HG03108 (cell line): Measurements from ENCODE around the gene CRMP1.

ENCODE experiments used
- ATAC-seq: cut with Tn5 transposase; IDR thresholded peaks from one replicate; pipeline ENCODE4 v1.9.1; 2021; ENCODE audit warnings: moderate library complexity; ENCODE audit not compliant: unreplicated experiment

CRMP1 gene

DNA sequence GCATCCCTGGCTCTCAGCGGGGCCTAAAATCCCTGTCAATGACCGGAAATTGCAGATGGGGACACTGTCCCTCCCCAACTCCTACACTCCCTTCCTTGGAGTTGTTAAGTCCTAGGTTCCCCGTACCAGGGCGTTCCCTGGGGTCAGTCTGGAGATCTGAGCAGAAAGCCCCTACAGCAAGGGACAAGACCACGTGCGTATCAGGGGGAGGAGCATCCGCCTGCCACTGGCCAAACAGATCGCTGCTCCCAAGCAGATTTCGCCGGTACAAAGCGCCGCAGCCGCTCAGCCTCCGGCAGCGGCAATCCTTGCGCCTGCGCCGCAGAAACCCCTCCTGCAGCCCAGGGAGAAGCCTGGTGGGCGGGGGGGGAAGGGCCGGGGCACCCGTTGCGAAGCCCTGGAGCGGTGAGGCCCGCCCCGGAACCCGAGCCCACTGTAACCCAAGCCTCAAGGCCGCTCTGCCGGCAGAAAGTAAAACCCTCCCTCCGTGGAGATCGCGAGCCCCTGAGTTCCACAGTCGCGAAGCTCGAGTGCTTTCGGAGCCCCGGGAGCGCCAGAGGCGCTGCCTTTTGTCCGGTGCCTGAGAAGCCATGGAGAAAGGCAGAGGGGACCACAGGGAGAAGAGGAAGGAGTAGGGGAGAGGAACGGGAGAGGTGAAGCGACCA, 2.7 kb downstream of the CRMP1 start:
- ATAC-seq, result no peak

DNA sequence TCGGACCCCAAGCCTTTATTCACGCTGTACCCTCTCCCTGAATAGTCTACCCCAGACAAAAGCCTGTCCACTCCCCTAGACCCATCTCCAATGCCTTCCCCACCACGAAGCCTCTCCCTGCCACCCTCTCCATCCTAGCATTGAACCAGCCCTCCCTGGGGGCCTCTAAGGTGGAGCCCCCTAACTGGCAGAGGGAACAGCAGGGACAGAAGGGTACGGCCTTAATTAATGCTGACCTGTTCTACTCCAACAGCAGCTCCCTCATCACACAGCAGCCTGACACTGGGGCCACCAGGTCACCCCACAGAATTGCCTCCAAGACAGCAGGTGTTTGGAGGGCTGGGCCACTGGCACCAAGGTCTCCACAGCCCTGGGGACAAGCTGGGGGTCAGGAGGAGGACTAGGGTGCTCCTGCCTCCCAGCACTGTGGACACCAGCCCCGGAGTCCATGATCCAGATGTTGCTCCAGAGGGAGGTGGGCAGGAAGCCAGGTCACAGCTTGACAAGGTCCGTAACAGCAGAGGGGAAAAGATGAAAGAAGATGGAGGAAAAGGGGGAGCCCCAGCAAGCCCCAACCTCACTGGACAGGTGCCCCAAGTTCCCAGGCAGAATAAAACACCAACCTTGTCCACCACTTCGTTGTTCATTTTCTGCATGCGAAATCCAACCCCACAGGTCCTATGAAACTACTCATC, 3.7 kb downstream of the CRMP1 start:
- ATAC-seq, result no peak

DNA sequence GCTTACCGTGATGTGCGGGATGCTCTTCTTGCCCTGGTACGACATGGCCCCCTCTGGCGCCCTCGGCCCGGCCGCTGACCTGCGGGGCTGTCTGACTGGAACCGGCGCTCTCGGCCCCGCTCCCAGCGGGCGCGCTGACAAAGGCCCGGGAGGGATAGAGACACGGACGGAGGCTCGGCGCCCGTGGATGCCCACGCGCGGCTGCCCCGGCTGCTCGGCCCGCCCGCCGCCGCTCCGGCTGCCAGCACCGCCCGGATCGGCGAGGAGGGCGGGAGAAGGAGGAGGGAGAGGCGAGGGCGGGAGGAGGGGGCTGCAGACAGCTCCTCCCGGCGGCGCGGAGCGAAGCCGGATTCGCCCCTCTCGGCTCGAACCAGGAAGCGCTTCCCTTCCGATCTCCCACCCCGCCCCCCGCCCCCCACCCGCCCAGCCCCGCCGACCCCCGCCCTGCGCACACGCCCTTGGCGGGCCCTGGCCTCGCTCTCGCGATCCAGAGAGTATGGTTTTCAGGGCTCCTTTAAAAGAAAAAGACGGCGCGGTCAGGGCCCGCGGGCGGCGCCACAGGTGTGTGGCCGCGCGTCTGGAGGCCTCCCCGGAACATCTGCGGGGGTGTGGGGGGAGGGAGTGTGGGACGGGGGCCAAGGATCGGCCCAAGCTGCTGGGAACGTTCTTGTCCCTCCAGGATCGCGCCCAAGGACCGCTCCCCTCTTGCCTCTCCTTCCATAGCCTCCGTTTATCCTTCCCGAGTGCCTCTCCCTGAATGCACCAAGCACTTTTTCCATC, 4.5 kb downstream of the CRMP1 start:
- no peak for ATAC-seq

DNA sequence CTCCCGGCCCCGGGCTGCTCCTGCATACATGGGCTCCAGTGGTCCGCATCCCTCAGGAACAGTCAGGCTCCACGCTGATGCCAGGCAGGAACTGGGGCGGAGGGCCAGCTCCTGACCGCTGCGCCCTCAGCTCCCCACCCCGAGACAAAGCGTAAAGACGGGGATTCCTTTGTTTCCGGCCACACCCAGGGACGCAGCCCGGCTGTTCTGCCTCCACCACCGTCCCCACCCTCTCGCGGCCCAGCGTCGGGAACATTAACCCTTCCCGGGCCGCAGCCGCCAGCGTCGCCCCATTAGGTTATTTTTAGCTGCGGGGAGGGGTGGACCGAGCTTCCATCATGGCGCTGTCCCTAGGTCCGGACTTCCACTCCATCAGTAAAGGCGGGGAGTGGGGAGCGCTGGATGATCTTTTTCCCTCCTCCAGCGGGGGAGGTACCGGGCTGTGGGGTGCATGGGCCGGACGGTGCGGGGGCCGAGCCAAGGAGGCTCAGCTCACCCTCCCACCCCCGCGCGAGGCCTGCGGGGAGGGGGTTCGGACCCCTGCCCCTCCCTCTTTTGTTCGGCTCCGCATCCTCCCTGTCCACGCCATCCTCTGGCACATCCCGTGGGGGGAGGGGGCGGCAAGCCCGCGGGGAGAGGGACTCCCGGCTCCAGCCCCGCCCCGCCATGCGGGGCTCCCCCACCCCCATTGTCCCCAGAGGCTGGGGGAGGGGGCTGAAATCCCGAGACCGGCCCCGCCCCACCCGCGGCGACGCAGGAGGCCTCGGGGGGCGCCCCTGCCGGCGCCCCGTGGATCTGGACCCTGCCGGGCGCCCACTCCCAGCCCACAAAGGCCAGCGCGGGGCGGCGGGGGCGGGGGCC, 5.3 kb downstream of the CRMP1 start:
- no peak for ATAC-seq

DNA sequence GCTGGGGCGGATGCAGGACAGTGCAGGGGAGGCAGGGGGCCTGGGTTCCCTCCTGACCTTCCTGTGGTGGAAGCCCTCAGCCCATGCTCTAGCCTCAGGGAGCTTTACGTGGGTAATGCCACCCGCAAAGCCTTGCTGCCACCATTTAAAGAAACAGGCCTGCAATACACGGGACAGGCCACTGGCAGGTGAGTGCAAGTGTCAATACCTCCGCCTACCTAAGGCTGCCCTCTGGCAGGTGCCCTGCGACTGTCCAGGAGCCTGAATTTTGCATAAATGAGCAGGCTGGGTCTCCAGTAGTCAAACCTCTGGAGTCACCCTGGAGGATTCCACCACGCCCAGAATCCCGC, 5.9 kb downstream of the CRMP1 start:
- no peak for ATAC-seq

DNA sequence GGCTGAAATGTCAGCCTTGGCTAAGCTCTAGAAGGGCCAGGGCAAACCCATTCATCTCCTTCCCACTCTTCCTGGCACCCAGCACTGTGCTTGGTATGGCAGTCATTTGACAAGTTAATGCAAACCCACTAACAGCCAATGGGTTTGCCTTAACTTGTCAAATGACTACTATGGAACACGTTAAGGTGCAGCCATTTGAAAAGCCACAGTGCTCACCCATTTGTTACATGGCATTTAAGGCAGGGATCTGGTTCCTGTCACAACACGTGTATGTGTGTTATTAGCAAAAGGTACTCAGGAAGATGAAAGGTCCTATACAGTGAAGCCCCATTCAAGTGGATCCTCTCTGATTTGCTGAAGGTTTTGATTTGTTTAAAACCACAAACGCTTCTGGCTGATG, 7.2 kb downstream of the CRMP1 start:
- ATAC-seq, result no peak

DNA sequence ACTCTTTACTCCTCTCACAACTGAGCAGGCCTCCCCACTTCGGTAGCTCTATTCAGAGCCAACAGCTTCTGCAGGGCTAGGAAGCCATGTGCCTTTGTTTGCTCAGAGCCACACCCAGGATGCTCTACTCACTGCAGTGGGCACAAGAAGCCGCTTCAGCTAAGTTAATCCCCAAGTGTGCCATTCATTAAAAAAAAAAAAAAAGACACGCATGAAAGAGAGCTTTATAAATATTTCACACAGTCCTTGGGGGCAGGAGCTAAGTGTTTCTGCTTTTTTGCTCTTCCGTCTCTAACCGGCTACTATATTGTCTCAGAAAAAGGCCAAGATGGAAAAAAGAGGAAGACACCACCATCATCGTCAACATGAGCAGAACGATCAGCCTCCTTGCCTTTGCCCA, 8.1 kb downstream of the CRMP1 start:
- no peak for ATAC-seq

DNA sequence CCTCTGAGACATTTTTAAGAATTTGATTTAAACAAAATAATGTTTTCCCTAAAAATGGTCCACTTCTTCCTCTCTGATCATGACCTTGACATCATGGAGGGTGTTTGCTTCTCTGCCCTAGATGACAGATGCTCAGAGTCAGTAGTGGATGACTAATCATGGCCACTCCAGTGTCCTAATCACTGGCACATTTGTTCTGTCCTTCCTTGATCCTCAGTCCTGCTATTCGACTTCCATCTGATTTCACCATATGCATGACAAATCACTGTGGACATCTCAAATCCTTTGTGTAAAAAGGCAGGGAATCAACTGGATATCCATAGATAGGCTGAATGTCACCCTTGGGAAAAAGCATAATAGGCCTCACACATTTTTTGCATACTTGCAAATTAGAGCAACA, 9.0 kb downstream of the CRMP1 start:
- no peak for ATAC-seq

DNA sequence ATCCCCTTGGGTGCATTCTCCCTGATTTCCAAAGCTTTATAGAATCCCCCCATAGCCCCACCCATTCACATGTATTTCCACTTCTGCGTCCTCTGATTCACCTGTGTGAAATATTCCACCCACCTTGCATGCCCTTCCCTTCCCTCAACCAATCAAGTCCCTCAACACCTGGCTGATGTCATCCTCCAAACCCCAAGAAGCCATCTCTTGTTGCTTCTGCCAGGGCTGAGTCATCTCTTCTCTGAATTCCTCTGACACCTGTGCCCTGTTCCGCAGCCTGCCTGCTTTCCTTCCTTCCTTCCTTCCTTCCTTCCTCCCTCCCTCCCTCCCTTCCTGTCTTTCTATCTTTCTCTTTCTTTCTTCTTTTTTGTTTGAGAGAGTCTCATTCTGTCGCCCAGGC, 9.9 kb downstream of the CRMP1 start:
- ATAC-seq, result no peak

DNA sequence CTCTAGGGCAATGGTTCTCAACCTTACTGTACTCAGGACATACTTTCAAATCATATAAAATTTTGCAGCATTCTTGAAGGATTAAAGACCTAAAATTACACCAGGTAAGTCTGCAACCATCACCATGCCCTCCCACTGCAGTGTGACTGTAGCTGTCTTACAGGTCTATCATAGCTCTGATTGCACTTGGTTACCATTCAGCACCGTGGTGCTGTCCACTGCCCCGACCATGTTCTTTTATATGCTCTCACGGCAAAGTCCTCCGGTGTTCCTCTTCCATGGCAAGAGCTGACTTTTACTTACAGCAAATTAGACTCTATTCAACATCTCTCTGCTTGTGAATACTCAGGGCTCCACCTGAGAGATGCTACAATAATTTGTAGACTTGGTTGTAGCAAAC, 11.5 kb downstream of the CRMP1 start:
- no peak for ATAC-seq

DNA sequence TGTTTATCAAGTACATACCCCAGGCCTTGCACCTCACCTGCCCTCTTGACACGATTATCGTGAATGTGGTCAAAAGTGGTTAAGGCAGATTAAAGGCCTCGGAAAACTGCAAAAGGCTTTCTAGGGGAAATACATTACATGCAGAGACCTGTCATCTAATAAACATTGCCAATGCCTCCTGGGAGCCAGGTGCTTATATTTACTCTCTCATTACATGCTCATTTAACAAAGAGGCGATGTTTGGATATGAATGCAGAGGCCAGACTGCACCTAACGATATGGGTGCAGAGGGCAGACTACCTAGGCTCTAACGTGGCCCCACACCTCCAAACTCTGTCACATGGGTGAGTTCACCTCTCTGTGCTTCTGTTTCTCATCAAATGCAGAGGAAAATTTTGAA, 14.5 kb downstream of the CRMP1 start:
- no peak for ATAC-seq

DNA sequence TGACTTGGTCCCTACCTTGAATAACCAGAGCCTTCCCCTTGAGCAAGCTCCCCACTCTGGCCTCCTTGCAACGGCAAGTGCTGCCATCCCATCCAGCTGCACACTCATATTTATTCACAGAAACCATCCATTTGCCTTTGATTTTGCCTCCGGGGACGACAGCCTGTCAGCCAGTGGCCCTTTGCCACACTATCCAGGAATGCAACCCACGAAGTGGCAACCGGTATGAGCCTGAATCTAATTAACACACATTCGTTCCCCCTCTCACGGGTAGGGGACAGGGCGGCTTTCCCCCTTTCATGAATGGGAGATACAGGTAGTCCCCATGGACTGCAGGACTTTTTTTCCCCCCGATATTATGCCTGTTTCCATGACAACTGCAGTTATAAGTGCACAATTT, 15.5 kb downstream of the CRMP1 start:
- ATAC-seq, result no peak

DNA sequence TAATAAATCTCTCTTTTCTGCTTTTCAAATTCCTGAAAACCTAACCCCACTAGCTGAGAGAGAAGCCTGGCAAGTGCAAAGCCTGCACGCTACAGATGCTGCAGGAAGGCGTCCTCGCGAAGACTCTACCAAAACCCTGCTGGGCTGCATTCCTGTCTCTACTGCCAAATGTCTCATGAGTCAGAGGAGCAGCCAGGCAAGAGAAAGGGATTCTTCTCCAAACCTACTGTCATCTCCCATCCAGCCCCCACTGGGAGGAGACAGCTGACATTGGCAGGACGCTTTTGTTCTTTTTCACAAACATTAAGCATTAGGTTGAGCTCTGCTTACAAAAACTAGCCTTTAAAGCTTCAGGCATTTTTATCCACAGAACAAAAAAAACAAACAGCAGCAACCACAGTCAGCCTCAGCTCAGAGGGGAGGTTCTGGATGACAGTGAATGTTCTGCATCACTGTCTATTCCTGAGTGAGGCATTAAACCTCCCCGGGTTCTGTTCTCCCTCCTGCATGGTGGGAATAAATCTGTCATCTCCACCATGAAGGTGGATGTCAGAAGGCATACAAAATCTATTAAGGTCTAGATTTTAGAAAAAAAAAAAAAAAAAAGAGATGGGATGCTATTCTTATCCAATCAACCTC, 18.0 kb downstream of the CRMP1 start:
- no peak for ATAC-seq

DNA sequence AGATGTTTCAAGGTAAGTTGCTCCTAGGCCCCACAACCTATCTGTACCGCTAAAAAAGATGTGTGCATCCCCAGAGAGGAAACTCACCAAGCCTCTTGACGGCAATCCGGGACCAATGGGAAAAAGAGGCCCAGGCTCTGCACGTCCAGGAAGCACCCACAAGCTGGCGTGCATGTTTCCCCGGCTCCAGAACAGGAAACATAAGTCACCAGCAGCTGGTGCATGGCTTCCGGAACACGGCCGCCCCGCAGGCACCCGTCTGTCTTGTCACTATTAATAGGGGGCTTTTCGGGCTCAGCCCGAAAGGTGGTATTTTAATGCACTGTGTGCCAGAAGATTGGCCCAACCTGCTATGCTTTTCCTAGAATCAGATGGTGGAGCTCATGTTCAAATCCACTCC, 22.2 kb downstream of the CRMP1 start:
- ATAC-seq, result no peak

DNA sequence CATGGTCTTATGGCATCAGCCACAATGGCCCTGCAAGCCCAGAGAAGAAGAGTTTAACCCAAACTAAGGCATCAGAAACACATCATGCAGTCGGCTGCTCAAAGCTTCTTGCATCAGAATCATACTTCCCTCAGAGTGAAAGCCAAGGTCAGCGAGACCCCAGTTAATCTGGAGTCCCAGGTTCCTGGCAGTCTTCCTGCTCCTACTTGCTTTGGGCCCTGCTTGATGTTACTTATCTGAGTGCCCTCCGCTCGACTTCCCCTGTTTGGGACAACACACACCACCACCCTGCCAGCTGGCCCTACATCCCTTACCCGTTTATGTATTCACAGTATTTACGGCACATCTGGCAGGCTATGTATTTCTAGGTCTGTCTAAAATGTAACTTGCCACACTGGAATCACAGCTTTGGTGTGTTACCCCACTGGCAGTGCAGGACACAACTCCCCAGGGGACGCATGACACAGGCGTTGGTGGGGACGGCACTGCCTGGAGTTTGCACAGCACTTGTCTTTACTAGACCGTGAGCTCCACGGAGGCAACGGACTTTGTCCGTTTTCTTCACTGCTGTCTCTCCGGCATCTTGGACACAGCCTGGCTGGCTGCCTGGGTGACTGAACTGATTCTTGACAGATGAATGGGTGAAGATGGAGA, 22.8 kb downstream of the CRMP1 start:
- ATAC-seq, result no peak

DNA sequence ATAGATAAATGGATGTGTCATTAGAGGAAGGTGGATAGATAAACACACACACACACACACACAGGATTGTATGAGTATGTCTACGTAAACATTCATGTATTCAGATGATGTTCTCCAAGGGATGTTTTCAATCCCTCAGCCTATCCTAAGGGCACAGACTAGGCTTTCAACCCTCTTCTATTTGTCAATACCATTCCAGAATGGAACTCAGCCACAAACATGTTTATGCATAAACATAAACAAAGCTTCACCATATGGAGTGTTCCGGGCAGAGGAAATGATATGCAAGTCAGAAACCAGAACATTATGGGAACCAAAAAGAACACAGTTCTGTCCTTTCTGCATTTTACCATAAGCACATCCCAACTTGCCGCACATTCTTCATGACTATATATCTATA, 25.0 kb downstream of the CRMP1 start:
- ATAC-seq, result no peak

DNA sequence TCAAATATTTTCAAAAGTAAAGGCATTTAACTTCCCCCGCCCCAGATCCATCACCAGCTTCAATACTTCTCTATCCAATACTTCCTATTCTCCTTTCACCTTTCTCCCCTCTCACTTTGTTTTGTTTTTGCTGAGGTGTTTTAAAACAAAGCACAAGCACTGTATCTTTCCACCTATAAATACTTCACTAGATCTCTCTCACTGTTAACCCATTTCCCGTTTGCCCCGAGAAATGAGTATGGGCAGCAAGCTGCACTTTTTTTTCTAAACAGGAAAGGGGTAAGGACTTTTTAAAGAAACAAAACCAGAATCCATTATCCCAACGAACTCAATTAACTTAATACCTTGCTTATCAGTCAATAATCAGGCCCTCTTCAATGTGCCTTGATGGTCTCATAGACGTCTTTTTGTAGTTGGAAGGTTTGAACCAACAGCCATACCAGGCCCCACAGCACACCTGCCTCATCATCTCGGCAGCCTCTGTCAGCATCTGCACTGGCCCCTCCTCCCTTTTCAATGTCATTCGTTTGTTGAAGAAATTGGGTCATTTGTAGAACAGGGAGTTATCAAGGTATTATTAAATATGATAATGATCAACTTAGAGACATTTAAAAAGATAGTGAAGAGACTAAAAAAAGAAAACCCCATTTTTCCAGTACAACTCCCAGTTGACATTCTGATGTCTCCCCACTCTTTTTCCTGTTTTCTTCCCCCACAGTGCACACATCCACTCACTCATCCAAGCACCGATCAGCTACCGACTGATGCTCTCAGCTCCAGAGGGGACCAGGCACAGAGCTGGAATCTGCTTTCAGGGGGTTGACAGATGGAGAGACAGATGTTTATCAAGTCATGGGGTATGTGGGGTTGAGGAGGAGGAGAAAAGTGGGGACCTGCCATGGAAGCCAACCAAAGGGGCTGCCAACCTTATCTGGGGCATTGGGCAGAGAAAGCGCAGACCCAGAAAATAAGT, 25.8 kb downstream of the CRMP1 start:
- ATAC-seq, result no peak

DNA sequence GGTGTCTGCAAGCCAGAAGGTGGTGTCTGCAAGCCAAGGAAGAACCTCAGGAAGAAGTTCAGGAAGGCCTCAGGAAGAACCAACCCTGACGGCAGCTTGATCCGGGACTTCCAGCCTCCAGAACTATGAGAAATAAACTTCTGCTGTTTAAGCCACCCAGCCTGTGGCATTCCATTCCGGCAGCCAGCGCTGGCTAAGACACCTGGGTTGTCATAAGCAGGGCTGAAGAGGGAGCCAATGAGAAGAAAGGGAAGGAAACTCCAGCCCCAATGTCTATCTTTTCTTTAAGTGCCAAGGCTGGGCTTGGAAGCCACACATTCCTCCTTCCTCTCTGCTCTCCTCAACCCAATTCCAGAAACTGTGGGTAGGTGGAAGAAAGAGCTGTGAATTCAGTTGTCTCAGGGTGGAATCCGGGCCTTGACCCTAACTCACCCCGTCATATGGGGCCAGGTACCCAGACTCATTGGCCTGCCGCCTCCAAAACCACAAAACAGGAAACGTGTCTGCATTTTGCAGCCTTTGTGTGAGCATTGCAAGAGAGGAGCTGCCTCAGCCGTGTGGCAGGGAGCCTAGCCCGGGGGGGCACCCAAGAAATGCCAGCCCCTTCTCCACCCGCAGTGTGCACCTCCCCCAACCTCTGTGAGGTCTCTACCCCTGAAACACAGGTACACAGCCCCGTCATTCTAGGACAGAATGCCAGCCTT, 26.8 kb downstream of the CRMP1 start:
- ATAC-seq, result no peak
